HG02852 (cell line): ENCODE results near the gene MECP2.

ENCODE experiments used
- ATAC-seq: cut with Tn5 transposase; IDR thresholded peaks from one replicate; pipeline ENCODE4 v1.9.1; 2021; ENCODE audit warnings: mild to moderate bottlenecking, moderate library complexity; ENCODE audit not compliant: unreplicated experiment

MECP2 gene

DNA sequence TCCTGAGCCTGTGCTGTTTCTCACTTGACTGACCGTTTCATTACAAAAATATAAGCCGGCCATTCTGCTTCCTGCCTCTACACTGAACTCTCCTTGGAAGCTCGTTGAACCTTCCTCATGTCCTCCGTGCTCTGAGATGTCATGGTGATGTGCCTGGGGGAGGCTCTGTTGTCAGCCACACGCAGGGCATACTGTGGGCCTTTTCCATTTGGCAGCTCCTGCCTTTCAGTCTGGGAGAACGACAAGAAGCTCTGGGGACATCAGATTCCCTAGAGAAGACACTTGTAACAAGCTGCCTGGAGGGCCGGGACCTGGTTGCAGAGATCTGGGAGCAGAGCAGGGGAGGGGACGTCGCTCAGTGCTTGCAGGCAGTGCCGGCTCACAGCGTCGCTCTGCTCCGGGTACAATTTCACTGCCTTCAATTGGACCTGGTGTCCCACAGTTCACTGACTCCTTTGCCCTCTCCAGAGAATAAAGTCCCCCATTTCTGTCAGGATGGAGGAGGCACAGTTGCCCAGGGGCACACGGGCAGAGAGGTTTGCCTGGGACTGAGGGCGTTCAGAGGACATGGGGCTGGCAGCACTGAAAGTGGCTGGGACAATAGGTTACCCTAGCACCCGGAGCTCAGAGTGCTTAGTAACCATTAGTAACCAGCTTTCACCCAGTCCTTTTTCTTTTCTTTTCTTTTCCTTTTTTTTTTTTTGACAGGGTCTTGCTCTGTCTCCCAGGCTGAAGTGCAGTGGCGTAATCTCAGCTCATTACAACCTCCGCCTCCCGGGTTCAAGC is 19.1 kb upstream of the MECP2 start:
- no peak for ATAC-seq

DNA sequence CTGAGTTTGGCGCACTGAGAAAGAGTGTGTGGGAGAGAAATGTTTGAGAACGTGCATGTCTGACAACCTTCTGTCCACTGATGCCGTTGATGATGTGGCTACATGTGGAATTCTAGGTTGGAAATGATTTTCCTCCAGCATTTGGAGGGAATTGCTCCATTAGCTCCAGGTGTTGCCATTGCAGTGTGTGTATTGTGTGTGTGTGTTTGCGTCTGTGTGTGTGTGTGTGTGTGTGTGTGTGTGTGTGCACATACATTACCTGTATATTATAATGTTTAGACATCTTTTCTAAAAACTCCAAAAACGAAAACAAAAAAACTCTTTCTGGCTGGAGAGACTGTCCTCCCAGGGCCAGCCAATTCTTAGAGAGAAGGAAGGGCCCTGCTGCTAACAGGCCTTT is 18.2 kb upstream of the MECP2 start:
- no peak for ATAC-seq

DNA sequence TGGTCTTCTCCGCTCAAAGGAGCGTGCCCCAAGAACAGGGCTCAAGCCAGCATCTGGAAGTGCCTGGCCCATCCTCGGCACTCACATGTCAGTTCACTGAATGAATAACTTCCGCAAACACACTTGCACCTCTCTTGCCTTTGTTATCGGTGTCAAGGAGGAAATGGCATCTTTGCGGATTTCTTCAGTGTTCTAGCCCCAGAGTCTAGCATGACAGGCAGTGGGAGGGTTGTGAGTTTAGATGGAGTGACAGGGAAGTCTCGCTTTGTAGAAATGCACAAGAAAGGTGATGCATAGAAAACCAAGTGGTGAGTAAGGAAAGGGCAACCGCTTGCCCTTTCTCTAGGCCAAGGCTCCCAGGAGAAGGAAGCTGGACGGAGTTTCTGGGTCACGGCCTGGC is 17.6 kb upstream of the MECP2 start:
- ATAC-seq, result no peak

DNA sequence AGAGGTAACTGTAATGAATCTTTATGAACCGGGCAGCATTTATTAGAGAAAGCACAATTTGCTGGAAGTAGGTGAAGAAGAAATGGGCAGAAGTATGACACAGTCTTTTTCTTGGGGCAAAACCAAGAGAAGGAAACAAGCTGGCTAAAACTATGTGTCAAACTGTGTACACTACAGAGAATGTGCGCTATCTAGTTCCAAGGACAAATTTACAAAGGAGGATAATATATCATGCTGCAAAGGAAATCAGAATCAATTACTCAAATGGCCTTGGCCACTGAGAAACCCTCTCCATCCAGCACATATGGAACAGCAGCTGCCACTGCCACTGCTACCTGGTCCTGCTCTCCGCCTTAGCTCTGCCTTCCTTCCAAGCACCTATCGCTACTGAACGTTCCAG is 17.1 kb upstream of the MECP2 start:
- no peak for ATAC-seq

DNA sequence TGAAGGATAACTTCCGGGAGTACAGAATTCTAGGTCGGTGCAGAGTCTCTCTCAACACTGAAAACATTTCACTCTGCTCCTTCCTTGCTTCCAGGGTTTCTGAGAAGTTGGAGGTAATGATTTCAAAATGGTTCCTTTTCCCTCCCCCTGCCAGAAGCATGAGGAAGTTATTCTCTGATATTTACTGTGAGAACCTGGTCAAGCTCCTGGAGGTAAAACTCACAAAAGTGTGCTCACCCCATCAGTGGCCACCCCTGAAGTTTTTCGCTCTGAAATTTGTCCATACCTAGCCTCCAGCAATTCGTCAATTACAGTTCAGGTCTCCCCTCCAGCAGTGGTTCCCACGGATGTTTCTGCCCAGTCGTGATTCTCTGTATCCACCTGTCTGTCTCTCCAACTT is 16.2 kb upstream of the MECP2 start:
- ATAC-seq, result no peak

DNA sequence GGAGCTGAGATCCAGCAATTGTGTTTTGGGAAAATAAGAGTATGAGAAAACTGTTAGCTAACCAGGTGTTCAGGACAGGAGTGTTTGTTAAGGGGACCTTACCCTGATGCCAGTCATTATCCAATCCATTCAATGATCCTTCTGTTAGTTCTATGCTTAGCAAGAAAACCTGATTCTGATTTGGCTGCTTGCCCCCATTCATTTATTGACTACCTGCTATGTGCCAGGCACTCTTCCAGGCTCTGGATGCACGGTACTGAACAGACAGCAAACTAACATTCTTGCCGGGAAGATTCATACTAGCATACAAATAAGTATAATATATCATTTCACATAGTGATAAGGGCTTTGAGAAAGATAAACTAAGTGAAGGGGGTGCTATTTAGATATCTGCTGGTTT is 1.0 kb upstream of the MECP2 start:
- ATAC-seq, result no peak

DNA sequence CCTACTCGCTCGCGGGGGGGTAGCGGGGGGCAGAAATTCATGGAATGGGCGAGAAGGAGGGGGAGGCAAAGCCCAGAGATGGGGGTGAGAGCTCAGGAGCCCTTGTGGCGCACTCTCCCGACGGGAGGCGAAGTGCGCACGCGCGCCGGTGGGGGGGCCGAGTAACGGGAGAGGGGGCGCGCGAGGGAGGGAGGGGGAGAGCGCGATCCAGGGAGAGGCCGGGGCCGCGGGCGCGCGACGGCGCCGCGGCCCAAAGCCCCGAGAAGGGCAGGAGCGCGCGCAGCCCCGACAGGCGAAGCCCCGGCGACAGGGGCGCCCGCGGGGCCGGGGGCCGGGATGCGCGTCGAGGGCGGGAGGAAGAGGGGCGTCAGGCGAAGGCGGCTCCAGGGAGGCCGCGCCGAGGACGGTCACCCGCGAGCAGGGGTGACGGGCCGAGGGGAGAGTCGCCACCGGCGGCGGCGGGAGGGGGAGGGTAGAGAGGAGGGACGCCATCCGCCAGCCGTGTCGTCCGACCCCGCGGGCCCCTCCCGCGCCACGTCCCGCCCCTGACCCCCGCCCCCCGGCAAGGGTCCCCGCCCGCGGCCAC is 421 bp downstream of the MECP2 start:
- ATAC-seq, result peak; percentile 29

DNA sequence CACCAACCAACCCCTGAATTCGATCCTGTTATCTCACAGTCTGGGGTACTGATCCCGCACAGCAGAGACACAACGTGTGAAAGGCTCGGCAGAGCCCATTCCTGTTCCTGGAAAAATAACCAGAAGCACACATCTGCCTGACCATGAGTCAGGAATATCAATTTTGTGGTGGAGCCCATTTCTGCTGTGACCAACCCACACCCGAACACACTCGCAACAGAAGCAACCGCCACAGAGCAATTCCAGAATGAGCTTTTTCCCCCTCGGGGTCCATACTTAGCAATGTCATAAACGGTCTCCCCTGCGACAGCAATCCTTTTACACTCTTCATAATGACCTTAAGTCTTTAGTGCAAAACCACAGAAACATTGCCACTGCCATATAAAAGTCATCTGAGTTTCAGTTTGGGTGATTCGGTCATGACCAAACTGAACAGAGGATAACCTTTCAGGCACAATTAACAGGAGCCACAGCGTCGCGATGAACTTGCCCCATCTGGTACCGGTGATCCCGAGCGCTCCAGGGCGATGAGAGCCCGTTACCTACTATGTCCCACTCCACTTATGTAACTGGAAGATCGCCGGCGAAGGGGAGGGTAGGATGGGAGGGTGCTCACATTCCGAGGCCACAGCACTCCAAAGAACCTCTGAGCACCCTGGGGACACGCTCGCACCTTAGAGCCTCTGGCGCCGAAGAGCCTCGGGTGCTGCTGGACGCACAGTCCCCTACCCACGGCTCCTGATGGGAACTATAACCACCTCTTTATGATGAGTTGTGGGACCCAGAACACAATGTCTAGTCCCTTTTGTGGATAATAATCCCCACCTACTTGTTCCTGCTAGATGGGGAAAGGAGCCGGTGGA is 1.1 kb downstream of the MECP2 start:
- no peak for ATAC-seq

DNA sequence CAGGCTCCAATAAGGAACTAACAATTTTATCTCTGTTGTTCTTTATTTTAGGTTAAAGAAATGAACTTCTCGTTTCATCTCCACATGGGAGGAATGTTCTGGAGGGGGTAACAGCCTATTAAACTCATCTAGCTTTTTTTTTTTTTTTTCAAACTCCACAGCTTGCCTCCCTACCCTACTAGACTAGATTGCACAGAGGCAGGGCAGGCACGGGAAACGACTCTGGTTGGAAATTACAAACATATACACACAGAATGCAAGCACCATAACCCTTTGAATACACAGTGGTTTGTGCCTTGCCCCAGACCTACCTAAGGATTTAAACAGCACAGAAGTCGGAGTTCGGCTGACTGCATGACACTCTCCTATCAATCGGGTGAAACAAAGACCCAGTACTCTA is 2.7 kb downstream of the MECP2 start:
- ATAC-seq, result no peak

DNA sequence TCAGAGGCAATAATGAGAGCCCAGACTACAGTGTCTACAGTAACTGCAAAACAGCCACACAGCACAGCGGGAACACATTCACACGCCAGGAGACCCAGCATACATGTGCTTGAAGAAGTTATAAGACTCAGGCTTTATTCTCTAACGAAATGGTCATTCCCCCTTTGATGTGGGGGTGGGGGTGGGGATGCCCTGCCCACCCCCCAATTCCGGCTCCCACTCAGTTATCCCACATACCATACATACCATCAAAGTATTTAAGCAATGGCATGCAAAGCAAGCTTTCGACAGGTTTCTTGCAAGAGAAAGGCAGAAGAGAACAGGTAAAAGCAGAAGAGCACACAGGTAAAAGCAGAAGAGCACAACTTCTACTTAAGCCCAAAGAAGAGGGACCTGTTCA is 3.6 kb downstream of the MECP2 start:
- ATAC-seq, result no peak

DNA sequence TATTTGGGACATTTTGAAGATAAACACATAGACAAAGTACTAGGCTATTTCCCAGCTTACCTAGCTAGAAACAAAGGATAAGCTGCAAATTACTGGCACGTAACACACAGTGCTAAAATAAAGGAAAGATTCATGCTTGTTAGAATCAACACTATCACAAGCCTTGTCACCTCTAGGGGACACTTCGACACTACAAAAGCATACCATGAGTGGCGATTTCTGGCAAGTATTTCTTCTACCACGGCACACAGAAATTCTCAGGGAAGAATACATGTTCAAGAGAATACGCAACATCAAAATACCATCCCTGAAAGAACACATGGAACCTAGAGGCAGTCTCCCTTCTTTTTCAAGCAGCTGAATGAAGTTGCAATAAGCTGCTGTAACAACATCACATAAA is 5.1 kb downstream of the MECP2 start:
- no peak for ATAC-seq

DNA sequence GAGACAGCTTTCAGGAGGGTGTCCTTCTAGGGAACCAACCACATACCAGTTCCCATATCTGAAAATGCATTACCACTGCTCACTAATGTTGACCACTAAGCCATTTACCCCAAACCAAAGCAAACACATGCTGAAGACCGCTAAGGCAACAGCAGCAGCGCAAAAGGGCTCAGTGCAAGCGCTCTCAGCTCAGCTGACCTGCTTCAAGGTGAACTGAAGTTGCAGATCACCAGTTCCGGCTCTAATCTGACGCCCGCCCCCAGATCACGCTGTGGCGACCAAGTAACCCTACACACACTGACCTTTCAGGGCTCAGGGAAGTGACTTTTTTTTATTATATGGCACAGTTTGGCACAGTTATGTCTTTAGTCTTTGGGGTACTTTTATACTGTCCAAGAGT is 5.8 kb downstream of the MECP2 start:
- no peak for ATAC-seq

DNA sequence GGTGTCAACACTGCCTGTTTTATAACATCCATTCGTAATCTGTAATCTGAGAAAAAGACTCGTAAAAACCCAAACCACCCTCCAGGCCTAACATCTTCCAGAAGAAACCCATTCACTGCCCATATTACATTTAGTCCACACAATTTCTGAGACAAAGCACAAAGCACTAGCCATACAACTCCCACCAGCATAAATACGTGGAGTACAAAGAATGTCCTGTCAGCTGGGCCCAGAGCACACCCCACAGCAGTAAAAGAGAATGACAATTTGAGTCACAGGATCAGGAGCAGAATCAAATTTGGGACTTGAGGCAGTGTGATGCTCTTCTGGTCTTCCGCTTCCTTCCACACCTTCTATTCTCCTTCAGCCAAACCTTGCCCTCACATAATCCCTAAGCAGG is 6.8 kb downstream of the MECP2 start:
- no peak for ATAC-seq

DNA sequence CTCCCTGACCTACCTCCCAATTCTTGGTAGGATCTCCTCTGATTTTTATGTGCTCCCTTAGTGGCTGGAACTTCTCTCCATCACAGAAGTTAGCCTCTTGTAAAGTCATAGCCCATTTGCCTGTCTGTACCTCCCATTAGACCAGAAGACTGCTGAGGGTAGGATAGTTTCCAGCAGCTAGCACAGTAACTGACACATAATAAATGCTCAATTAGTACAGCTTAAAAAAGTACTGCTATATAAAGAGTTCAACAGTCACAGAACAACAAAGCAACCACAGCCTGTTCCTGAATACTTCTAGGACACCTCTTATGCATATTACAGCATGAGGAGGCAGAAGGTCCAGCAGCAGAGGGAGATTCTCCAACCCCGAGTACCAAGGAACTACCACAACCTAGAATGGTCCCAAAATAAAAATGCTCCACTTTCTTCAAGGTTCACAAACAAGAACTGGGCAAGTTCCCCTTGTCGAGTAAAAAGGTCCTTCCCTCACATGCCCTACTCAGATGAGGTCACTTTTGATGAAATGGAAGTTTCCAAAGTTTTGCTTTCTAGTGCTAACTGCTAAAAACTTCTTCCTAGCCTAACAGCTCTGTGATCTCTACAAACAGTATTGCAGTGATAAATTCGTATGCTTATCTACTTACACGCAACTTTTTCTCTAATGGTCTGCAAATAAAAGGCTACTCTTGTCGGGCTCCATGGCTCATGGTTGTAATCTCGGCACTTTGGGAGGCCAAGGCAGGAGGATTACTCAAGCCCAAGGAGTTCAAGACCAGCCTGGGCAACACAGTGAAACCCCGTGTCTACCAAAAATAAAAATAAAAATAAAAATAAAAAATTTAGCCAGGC is 12.8 kb downstream of the MECP2 start:
- ATAC-seq, result no peak

DNA sequence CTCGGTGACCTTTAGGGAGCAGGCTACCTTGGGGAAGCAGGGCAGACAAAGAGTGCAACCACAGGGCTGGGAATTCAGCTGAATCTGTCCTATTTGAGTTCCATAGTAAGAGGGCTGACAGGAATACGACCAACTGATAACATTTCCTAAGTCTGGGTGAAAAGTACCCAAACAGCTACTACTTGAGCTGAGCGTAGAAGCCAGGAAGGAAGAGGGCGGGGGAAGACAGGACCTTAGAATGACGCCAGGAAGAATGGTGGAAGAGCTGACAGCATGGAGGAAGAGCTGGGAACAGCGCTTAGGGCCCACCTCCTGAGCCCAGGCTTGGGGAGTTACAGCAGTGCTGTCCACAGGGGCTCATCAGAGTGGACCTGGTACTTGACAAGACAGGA is 14.4 kb downstream of the MECP2 start:
- no peak for ATAC-seq

DNA sequence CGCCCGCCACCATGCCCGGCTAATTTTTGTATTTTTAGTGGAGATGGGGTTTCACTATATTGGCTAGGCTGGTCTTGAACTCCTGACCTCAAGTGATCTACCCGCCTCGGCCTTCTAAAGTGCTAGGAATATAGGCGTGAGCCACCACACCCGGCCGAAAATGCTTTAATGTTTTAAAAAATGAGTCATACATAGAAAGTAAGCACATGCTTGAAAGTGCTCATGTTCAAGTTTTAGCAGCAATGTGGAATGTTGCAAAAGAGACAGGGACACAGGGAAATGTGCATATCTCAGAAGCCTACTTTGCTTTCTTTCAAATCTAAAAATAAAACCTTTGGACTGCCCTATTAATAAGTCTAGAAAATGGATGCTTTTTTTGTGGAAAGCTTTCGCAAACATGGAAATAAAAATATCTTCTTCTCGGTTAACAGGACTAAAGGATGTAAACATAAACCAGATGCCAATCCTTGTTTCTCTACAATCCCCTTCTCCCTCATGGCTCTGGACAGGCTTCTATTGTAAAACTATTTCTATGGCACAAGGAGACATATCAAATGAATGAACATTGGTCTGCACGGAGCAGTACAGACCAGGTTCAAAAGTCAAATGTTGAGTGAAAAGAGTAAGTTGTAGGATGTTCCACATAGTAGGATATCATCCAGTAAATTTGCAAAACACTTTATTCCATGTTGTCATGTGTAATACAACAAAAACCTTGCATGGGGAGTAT is 15.0 kb downstream of the MECP2 start:
- no peak for ATAC-seq

DNA sequence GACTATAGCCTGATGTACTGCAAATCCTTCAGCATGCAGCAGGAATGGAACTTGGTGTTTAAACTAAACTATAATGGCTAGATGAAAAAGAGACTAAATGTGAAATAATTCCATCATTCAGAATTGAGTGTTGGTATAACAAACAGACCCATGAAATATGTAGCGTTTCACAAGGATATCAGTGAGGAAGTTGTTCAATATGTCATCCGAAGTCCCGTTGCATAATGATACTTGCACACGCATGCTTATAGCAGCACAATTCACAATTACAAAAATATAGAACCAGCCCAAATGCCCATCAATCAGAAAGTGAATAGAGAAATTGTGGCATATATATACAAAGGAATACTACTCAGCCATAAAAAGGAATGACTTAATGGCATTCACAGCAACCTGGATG is 20.4 kb downstream of the MECP2 start:
- no peak for ATAC-seq

DNA sequence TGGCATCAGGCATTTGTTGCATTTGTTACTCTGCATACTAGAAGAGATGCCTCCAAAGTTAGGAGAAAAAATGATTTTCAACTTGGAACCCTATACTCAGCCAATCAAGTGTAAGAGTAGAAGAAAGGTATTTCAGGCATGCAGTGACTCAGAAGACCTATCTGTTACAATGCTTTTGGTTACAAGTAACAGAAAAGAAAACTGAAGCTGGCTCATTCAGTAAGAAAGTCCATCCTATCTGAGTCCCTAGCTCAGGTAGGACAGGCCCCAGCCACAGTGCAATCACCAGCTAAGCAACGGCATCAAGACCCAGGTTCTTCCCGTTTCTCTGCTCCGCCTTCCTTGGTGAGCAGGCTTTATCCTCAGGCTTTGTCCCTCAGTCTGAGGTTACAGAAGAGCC is 23.3 kb downstream of the MECP2 start:
- ATAC-seq, result no peak

DNA sequence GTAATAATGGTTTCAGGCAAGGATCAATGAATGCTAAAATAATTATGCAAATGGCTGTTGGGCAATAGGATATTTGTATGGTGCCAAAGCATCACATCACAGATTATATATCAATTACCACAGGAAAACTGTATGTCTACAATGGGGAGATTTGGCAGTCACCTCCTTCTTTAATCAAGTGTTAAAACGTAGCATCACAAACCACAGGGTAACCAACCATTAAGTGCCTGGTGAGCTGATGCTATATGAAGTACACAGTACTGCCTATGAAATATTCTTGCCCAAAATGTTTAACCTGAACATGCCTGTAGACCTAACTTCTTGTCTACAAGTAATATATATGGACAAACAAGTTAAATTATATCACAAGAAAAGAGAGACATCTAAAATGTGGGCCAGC is 25.3 kb downstream of the MECP2 start:
- ATAC-seq, result no peak

DNA sequence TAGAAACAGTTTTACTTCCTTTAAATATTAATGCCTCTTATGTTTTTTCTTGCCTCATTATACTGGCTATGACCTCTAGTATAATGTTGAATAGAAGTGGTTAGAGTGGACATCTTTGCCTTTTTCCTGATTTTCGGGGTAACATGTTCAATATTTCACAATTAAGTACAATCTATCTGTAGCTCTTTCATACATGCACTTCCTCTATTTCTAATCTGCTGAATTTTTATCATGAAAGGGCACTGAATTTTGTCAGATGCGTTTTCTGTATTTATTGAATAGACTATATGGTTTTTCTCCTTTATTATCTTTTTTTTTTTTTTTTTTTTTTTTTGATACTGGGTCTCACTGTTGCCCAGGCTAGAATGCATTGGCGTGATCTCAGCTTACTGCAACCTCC is 29.0 kb downstream of the MECP2 start:
- no peak for ATAC-seq
